B cell (primary cell): ENCODE results near the gene PRLR. TPM values are rescaled to one million over a fixed set of nuclear protein-coding genes. Genes with fewer than 3 reads are reported as not detected.

ENCODE experiments used
- ATAC-seq: fragments of 200-7000 bp; cut with Tn5 transposase; one replicate; pipeline ENCODE4 v1.10.0; 2021; ENCODE audit warnings: low read depth, mild to moderate bottlenecking, moderate number of reproducible peaks, moderate library complexity
- CTCF ChIA-PET: fragments of 350-600 bp; sonication (Branson Sonifier 250); formaldehyde crosslinking; loops from one replicate; lab custom pipeline; 2021; ENCODE audit warnings: antibody characterized with exemption, inconsistent platforms; lab: Charles Lee
- POLR2A ChIA-PET: fragments of 350-600 bp; sonication (Branson Sonifier 250); formaldehyde crosslinking; loops from one replicate; lab custom pipeline; 2021; ENCODE audit warnings: antibody characterized with exemption; lab: Charles Lee
- DNase-seq: peaks from one replicate; pipeline ENCODE4 v3.0.0; 2013
- H2AFZ ChIP-seq: 2 replicates; pipeline ENCODE4 v1.6.1; 2012; ENCODE audit warnings: mild to moderate bottlenecking, low read depth, low read length; ENCODE audit not compliant: insufficient read depth, poor library complexity, severe bottlenecking
- H3K27ac ChIP-seq, 2 donors: 1 replicate in 1 of 2; 2 replicates in 1 of 2; pipeline ENCODE4 v1.5.1; 2012 to 2013; ENCODE audit warnings: low read length in 2 of 2, mild to moderate bottlenecking in 2 of 2, moderate library complexity in 1 of 2
- H3K27me3 ChIP-seq, 4 experiments: fragments of 200-600 bp in 1 of 4; sonication (generic) in 1 of 4; replicated peaks in 1 of 4; 1 replicate in 2 of 4; 2 replicates in 2 of 4; pipeline versions ENCODE4 v1.6.1 to v1.7.0; 2013 to 2016; ENCODE audit warnings: low read length in 3 of 4, mild to moderate bottlenecking in 2 of 4, mixed read lengths in 1 of 4, moderate library complexity in 1 of 4; ENCODE audit not compliant: insufficient read depth in 4 of 4, control insufficient read depth in 3 of 4; ENCODE audit errors: control extremely low read depth in 1 of 4
- H3K36me3 ChIP-seq, 2 experiments: replicated peaks in 1 of 2; 1 replicate in 1 of 2; 2 replicates in 1 of 2; pipeline versions ENCODE4 v1.6.1 to v1.7.1; 2013; ENCODE audit warnings: low read length in 1 of 2; ENCODE audit not compliant: insufficient read depth in 2 of 2, control insufficient read depth in 1 of 2; ENCODE audit errors: control extremely low read depth in 1 of 2, extremely low read depth in 1 of 2
- H3K4me1 ChIP-seq, 2 donors: fragments of 200-600 bp in 1 of 2; sonication (generic) in 1 of 2; 1 replicate in 1 of 2; 2 replicates in 1 of 2; pipeline versions ENCODE4 v1.5.1 to v1.6.1; 2013 to 2017; ENCODE audit warnings: low read length in 2 of 2; ENCODE audit not compliant: control insufficient read depth in 2 of 2, insufficient read depth in 2 of 2
- H3K4me2 ChIP-seq: replicated peaks from 2 replicates; pipeline ENCODE3; 2012; ENCODE audit warnings: mild to moderate bottlenecking, low read depth, low read length; ENCODE audit not compliant: poor library complexity, severe bottlenecking
- H3K4me3 ChIP-seq, 5 experiments: fragments of 200-600 bp in 1 of 5; sonication (generic) in 1 of 5; 1 replicate in 3 of 5; 2 replicates in 2 of 5; pipeline versions ENCODE4 v1.5.1 to v1.7.0; 2011 to 2016; ENCODE audit warnings: low read length in 4 of 5, mild to moderate bottlenecking in 4 of 5, low read depth in 2 of 5, control low read depth in 1 of 5, moderate library complexity in 1 of 5; ENCODE audit not compliant: insufficient read depth in 1 of 5; ENCODE audit errors: control extremely low read depth in 1 of 5, extremely low read depth in 1 of 5
- H3K79me2 ChIP-seq: fragments of 200-600 bp; sonication (generic); one replicate; pipeline ENCODE4 v1.6.0; 2016; ENCODE audit warnings: low read length; ENCODE audit not compliant: control insufficient read depth, insufficient read depth
- H3K9ac ChIP-seq: fragments of 200-600 bp; sonication (generic); 2 replicates; pipeline ENCODE4 v1.6.1; 2017; ENCODE audit warnings: mild to moderate bottlenecking, low read length, moderate library complexity
- H3K9me3 ChIP-seq, 3 donors: one replicate each; pipeline versions ENCODE4 v1.6.1 to v1.7.1; 2013; ENCODE audit warnings: low read length in 2 of 3; ENCODE audit not compliant: control insufficient read depth in 2 of 3, insufficient read depth in 1 of 3; ENCODE audit errors: control extremely low read depth in 1 of 3
- H4K20me1 ChIP-seq: 2 replicates; pipeline ENCODE4 v1.6.0; 2012; ENCODE audit warnings: mild to moderate bottlenecking, low read length; ENCODE audit not compliant: insufficient read depth, control insufficient read depth, poor library complexity, severe bottlenecking
- H3K27ac Mint-ChIP-seq: one replicate; pipeline ENCODE4 v1.8.0; 2021; ENCODE audit warnings: mixed read lengths
- H3K27me3 Mint-ChIP-seq: one replicate; pipeline ENCODE4 v1.8.0; 2021; ENCODE audit warnings: mixed read lengths
- H3K4me1 Mint-ChIP-seq: one replicate; pipeline ENCODE4 v1.8.0; 2021; ENCODE audit warnings: mixed read lengths
- H3K4me3 Mint-ChIP-seq: one replicate; pipeline ENCODE4 v1.8.0; 2021; ENCODE audit warnings: mixed read lengths
- H3K9me3 Mint-ChIP-seq: one replicate; pipeline ENCODE4 v1.8.0; 2022; ENCODE audit warnings: mixed read lengths; ENCODE audit not compliant: insufficient read depth
- CTCF ChIP-seq: fragments of 200-600 bp; IDR thresholded peaks from one replicate; pipeline ENCODE4 v1.8.0; 2022; ENCODE audit warnings: antibody characterized with exemption, mild to moderate bottlenecking
- EZH2 ChIP-seq: IDR thresholded peaks from 2 replicates; pipeline ENCODE4 v1.6.1; 2012; ENCODE audit warnings: borderline replicate concordance, low read depth, mild to moderate bottlenecking, moderate library complexity, low read length; ENCODE audit not compliant: insufficient read depth, poor library complexity, severe bottlenecking
- WGBS: methylation state at CpG from one replicate; pipeline ENCODE4 v1.1.5; 2013; ENCODE audit warnings: missing lambda C conversion rate; ENCODE audit not compliant: insufficient coverage; 5-methylcytosine and 5-hydroxymethylcytosine counted together
- intact Hi-C: fragments of 100-400 bp; cut with micrococcal nuclease; formaldehyde crosslinking; loops from one replicate; pipeline ENCODE4 v1.10.0; 2022
- polyA plus RNA-seq: library from polyadenylated mRNA; depleted of rRNA; stranded (reverse); fragments of >200 nt; gene quantifications from 2 replicates; pipeline ENCODE4 v1.2.3, GENCODE V29; 2012
- total RNA-seq, 2 donors: library from RNA; stranded (reverse); fragments of 120-200 nt in 1 of 2; gene quantifications; 1 replicate in 1 of 2; 2 replicates in 1 of 2; pipeline versions ENCODE4 v1.2.3 to v1.2.4, GENCODE V29; 2013 to 2022

PRLR gene
- total and polyA plus RNA-seq, 2 donors (not counting 1 experiment from before 2014, with no cell fraction given), result 0.39 TPM; not detected in 1

- no peak for TF ChIP-seq EZH2
- TF ChIP-seq CTCF, result no peak
- Histone ChIP-seq H3K4me2 (no peak overlapping the region), H3K27me3 (peaks cover 0 to 5% (median 3%) of the 10 kb centered on the region in 4 experiments), H3K9ac (no peak overlapping the region), H4K20me1 (no peaks in the 10 kb centered on the region), H3K9me3 (no peaks in the 10 kb centered on the region), H3K79me2 (no peaks in the 10 kb centered on the region), H3K27ac (no peak overlapping the region), H2AFZ (no peak overlapping the region), H3K36me3 (no peaks in the 10 kb centered on the region), H3K4me1 (no peaks in the 10 kb centered on the region), H3K4me3 (no peak overlapping the region)
- DNase-seq (no peak), ATAC-seq (no peak)
- Mint-ChIP-seq H3K27ac (no peak overlapping the region), H3K4me3 (no peak overlapping the region), H3K9me3 (no peaks in the 10 kb centered on the region), H3K27me3 (peaks cover 24% of the 10 kb centered on the region), H3K4me1 (peaks cover 2% of the 10 kb centered on the region)
- ChIA-PET CTCF (no interaction called here), POLR2A (no interaction called here)
- WGBS, result no CpG with 5 or more reads among the region's 1 CpG
- intact Hi-C loops, result no loop called here
These were observed 24.7 kb downstream of the PRLR start for GRCh38 chr5:35205606-35206005.

GRCh38 chr5:35205186-35205585 lies 25.1 kb downstream of the PRLR start:
- peaks cover 2% of the 10 kb centered on the region for H3K4me1 Mint-ChIP-seq
- WGBS, result no CpG with 5 or more reads among the region's 2 CpGs

More at GRCh38 chr5:35205186-35205585, 25.1 kb downstream of the PRLR start:
- intact Hi-C loops, result no loop called here
- no peaks in the 10 kb centered on the region for H3K36me3 ChIP-seq
- H3K9me3 ChIP-seq, result no peaks in the 10 kb centered on the region
- peaks cover 28% of the 10 kb centered on the region for H3K27me3 Mint-ChIP-seq
- no peaks in the 10 kb centered on the region for H3K4me1 ChIP-seq
- no peak overlapping the region for H3K4me2 ChIP-seq
- DNase-seq (no peak), ATAC-seq (no peak)
- TF ChIP-seq EZH2 (no peak), CTCF (no peak)
- ChIA-PET POLR2A (no interaction called here), CTCF (no interaction called here)
- H2AFZ ChIP-seq, result no peak overlapping the region
- no peak overlapping the region for H3K27ac Mint-ChIP-seq
- no peak overlapping the region for H3K4me3 ChIP-seq
- H3K9ac ChIP-seq, result no peak overlapping the region
- H3K4me3 Mint-ChIP-seq, result no peak overlapping the region
- no peaks in the 10 kb centered on the region for H3K79me2 ChIP-seq
- H3K27ac ChIP-seq, result no peak overlapping the region
- H4K20me1 ChIP-seq, result no peaks in the 10 kb centered on the region
- H3K9me3 Mint-ChIP-seq, result no peaks in the 10 kb centered on the region
- peaks cover 0 to 5% (median 3%) of the 10 kb centered on the region in 4 experiments for H3K27me3 ChIP-seq
